ENCODE data around the gene FGF23. TPM values are rescaled to one million over a fixed set of nuclear protein-coding genes. Genes with fewer than 3 reads are reported as not detected.

FGF23 gene
- total RNA-seq, 1 donor from 2014 or later = not detected

GRCh38 chr12:4383304-4383865, 3.9 kb upstream of the FGF23 start:
- no peak for DNase-seq (ENCODE audit: low read depth, low spot score)

DNA sequence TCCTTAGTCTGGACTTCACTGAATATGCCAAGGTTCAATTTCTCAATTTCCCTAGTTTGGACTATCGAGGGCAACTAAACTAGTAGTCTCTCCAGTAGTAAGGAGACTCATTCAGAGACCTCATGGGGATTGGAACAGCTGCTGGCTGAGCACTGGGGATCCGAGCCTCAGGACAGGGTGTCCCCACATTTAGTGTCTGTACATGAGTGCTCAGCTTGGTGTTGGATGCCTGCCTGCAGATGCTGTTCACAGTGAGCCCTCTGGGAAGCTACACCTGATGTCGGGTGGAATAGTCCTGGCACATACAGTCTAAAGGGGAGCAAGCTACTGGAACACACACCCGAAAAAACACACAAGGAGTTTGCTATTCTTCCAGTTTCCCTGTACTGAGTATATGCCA, 820 bp upstream of the FGF23 start:
- DNase-seq (ENCODE audit: low read depth, low spot score) = no peak

DNA sequence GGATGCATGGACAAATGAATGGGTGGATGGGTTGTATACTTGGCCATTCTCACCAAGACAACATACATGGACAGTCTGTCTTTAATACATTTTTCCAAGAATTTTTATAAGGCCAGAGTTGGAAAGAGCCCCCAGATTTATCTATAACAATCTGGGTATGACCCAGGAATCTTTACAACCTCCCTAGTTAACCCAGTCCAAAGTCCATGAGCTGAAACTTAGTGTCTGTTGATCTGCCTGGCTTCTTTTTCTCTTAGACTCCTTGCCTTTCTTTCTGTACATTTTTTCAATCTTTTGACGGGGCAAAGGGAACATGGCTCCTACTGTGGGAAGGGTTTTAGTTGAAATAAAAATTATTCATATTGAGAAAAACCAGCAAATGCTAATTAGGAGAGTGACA, 740 bp downstream of the FGF23 start:
- DNase-seq (ENCODE audit: low read depth, low spot score) = no peak

DNA sequence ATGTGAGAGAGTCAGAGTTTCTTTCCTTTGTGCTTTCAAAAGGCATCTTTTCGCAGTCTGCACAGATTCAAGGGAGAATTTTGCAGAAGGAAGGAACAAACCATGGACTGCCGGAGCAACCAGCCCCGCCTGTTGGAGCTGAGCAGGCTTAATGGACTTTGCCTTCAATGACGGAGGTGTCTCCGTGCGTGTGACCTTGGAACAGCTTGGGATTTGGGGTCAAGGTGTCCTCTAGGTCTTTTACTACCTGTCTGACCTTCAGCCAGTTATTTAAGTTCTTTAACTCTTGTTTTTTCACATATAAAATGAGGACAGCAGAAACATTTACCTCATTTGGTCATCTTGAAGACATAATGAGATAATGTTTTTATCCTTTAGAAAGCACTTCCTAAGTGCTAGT, 4.1 kb downstream of the FGF23 start:
- DNase-seq (ENCODE audit: low read depth, low spot score) = no peak

- no peak for DNase-seq (ENCODE audit: low read depth, low spot score)
These were observed 6.9 kb downstream of the FGF23 start for GRCh38 chr12:4372653-4373052.

- no peak for DNase-seq (ENCODE audit: low read depth, low spot score)
These were observed 9.2 kb downstream of the FGF23 start for GRCh38 chr12:4370265-4370664.

GRCh38 chr12:4369548-4369947, 10.0 kb downstream of the FGF23 start:
- DNase-seq (ENCODE audit: low read depth, low spot score) = no peak

GRCh38 chr12:4366090-4366489, 13.4 kb downstream of the FGF23 start:
- DNase-seq (ENCODE audit: low read depth, low spot score) = no peak

DNA sequence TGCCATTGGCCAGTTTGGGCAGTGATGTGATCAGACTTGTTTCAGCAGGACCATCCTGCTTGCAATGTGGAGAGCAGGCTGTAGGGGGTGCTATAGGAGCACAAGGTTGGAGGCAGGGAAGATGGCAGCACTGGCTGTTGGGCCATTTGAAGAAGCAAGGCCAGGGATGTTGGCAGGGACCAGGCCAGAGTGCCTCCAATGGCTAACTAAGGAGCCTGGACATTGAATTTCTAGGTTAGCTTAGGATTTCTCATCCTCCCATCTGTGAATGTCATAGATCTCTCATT, 23.5 kb downstream of the FGF23 start:
- DNase-seq (ENCODE audit: low read depth, low spot score) = no peak

DNA sequence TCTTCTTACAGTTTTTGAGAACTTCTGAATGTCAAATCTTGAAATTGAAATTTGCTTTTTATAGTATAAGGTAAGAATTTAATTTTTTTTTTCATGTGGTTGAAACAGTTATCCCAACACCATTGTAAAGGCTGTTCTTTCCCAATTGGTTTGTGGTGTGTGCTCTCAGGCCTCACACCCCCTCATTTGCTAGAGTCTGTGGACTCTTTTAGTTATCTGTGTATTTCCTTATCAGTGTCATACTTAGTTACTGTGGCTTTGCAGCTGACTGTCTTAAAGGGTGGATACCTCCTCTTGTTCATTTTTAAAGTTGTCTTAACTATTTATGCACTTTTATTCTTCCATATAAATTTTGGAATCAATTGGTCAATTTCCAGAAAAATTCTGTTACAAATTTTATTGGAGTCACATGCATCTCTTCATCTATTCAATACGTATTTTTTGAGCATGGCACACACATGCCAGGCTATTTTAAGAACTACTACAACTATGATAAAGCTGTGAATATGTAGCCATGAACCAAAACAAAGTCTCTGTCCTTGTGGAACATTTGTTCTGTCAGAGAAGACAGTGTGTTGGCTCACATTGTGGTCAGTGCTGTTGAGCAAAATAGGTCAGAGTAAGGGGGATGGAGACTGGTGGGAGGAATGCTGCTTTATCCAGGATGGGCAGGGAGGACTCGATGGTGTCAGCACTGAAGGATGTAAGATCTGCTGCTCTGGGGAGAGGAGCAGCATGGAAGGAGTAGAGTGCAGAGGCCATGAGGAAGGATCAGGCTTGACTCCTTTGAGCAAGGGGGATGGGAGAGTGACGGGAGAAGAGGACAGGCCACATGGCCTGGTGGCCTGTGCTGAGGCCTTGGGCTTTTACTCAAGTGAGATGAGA, 24.1 kb downstream of the FGF23 start:
- DNase-seq (ENCODE audit: low read depth, low spot score) = no peak

DNA sequence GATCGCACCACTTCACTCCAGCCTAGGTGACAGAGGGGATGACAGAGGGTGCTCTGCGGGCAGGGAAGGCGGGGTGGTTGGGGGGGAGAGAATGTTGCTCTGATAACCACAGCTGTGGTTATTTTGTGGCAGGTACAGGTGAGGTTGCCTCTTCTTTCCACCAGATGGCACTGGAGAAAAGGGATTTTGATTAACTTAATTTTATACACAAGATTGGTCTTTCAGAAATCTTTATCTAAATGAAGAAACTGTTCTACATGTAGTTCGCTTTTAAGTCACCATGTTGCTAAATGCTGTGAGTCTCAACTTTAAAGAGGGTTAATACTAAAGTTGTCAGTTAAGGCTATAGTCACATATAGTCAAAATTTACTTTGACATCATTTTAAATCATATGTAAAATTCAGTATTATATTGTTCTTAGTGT, 25.7 kb downstream of the FGF23 start:
- DNase-seq (ENCODE audit: low read depth, low spot score) = no peak

GRCh38 chr12:4346931-4347330, 32.6 kb downstream of the FGF23 start:
- DNase-seq (ENCODE audit: low read depth, low spot score) = no peak

- DNase-seq (ENCODE audit: low read depth, low spot score) = no peak
These were observed 47.7 kb downstream of the FGF23 start for GRCh38 chr12:4331842-4332241.

DNA sequence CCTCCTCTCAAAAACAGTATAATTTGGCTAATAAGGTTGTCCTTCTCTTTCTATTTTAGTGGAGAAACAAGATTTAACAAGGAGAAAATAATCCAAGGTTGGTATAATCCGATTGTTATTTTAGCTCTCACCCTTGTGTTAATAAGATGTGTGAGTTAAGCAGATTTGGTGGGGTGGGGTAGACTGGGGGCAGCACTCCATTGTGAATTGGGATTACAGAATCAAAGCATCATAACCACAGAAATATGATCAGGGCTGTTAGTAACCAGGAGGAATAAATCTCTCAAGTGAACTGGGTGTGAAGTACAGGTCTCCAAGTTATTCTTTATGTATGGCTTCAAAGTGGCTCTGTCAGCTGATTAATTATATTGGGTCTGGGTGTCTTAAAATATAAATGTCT, 48.3 kb downstream of the FGF23 start:
- no peak for DNase-seq (ENCODE audit: low read depth, low spot score)

DNA sequence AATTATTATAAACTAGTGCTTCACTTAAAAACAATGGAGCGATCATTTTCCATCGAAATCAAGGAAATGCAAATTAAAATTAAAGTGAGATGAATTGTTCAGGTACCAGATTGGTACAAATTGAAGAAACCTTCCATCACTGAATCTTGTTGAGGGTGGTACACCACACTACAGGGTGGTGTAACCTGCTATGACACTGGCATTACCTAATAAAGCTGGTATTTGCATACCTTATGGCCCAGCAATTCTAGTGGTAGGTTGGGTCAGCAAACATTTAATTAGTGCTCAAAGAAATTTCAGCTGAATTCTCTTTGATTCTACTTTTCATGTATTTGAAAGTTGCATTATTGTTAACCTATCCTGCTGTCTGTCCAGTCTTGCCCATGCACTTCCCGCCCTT, 49.3 kb downstream of the FGF23 start:
- no peak for DNase-seq (ENCODE audit: low read depth, low spot score)

- no peak for DNase-seq (ENCODE audit: low read depth, low spot score)
These were observed 52.2 kb downstream of the FGF23 start for GRCh38 chr12:4327293-4327692.

DNA sequence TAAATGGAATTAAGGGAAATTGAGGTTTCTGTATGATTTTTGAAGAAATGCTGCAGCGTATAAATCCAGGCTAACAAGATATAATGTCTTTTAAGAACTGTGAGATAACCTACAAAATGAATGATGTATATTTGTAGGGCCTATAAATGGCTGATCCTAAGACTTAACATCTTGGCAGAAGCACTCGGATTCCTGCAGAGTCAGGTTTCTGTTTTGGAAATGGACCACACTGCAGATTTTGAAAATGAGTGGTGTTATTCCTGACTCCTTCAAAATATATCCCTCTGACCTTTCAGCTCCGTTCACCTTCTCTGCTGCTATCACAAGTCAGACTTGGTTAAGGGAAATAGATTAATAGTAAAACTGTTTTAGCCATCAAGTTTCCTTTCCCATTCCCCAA, 53.5 kb downstream of the FGF23 start:
- DNase-seq (ENCODE audit: low read depth, low spot score) = no peak

- DNase-seq (ENCODE audit: low read depth, low spot score) = no peak
These were observed 55.1 kb downstream of the FGF23 start for GRCh38 chr12:4324366-4324765.

- DNase-seq (ENCODE audit: low read depth, low spot score) = no peak
These were observed 56.1 kb downstream of the FGF23 start for GRCh38 chr12:4323396-4323795.

DNA sequence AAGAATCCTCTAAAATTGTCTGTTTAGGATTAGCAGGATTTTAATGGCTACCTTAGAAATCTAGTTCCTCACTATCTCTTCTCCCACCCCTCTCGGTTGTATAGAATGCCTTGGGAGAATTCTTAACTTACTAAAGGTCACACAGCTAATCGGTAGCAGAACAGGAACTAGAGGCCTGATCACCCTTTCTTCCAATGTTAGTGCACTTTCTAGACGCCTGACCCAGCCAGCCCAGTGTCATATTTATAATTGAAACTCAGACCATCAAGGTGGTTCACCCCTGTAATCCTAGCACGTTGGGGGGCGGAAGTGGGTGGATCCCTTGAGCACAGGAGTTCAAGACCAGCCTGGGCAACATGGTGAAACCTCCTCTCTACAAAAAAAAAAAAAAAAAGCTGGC, 56.8 kb downstream of the FGF23 start:
- no peak for DNase-seq (ENCODE audit: low read depth, low spot score)

DNA sequence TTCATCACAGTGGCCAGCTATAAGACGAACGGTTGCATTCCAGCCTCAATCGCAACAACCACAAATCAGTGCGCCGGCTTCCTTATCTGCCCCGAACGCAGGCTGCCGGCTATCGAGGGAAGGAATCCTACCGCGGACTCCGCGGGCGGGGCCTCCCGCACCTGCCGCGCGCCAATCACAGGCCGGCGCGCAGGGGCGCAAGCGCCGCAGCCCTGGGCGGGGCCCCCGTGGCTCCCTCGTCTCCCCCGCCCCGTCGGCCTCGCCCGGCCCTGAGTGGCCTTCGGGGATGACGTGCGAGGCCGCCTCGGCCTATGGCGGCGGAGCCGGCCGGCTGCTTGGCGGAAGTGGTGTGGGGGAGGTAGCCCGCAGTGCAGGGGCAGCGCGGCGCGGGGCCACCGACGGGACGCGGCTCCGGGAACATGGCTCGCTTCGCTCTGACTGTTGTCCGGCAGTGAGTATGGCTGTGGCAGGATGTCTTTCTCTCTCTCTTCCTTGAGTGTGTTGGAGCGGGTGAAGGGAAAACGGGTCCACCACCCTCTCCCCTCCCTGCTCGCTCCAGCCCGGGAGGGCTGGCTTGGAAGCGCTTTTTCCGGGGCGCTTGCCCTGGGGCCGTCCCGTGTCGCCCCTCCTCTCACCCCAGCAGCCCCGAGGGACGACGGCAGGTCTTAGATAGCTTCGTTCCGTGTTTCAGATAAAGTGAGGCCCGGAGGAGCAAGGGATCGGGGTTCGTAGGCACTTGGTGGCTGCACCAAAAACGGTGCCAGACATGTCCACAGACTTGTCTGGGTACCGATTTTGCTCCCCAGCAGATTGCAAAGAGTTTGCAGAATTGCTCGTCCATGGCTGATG, 58.4 kb downstream of the FGF23 start, which contains the start of gene TIGAR:
TIGAR (plus strand) TSS at position 361 of the 849 bp plus-strand sequence; CDS start at position 420, 59 bp downstream.
- peak; percentile 78 for DNase-seq (ENCODE audit: low read depth, low spot score)

- DNase-seq (ENCODE audit: low read depth, low spot score) = no peak
These were observed 59.0 kb downstream of the FGF23 start for GRCh38 chr12:4320497-4320852.

All from pulmonary artery endothelial cell (primary cell).